Measurements from ENCODE around the gene TIMM10. TPM values are rescaled to one million over a fixed set of nuclear protein-coding genes. Genes with fewer than 3 reads are reported as not detected.

The TIMM10 gene
- total and polyA plus RNA-seq, 8 donors = 21.7 to 41.0 (median 33.6) TPM

DNA sequence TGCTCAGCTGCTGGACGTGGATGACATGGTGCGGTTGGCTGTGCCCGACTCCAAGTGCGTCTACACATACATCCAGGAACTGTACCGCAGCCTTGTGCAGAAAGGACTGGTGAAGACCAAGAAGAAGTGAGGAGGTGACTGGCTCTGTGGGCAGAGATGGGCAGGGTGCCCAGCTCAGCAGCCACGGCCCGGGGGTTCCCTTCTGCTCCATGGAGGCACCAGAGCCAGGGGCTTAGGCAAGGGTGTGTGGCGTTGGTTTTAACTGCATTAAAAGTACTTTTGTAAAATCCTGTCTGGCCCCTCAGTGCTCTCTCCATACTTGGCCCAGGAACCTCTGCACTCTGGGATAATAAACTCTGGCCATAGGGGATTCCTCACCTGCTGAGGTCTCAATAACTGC lies 19.4 kb upstream of the TIMM10 start:
- intact Hi-C loops (cut with DNase I) = no loop called here
- Histone ChIP-seq H3K36me3 (peaks cover 0 to 92% of the 10 kb centered on the region in 2 donors), H3K27ac (no peak overlapping the region)

DNA sequence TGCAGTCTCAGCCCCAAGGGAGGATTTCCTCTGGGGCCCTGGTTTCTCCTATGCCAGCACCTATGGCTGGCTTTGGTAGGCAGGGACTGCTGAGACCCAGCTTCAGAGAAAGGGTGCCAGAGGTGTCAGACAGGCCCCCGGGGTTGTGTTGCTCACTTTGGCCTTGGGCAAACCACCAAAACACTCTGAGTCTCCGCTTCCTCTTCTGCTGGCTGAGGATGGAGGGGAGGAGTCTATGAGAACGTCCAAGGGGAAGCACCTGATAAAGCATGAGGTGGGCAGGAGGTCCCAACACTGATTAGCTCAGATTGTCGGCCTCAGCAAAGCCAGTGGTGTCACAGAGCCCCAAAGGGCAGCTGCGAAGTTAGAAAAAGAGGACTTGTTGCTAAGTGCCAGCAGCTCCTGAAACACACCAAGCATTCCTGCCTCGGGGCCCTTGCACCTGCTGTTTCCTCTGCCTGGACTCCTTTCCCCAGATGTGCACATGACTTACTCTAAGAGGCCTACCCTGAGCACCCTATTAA lies 17.4 kb upstream of the TIMM10 start:
- peak overlapping the region in 1 of 2 donors; percentile 13 for H3K27ac ChIP-seq
- no peaks in the 10 kb centered on the region for H3K9me3 ChIP-seq
- peaks cover 0 to 5% of the 10 kb centered on the region in 2 donors for H3K4me1 ChIP-seq
- peaks cover 0 to 71% of the 10 kb centered on the region in 2 donors for H3K36me3 ChIP-seq
- H3K27me3 ChIP-seq = no peaks in the 10 kb centered on the region
- H3K4me3 ChIP-seq = no peak overlapping the region
- intact Hi-C loops (cut with DNase I) = no loop called here
- peak; percentile 19 for ATAC-seq
- TF ChIP-seq, protein P1, sequence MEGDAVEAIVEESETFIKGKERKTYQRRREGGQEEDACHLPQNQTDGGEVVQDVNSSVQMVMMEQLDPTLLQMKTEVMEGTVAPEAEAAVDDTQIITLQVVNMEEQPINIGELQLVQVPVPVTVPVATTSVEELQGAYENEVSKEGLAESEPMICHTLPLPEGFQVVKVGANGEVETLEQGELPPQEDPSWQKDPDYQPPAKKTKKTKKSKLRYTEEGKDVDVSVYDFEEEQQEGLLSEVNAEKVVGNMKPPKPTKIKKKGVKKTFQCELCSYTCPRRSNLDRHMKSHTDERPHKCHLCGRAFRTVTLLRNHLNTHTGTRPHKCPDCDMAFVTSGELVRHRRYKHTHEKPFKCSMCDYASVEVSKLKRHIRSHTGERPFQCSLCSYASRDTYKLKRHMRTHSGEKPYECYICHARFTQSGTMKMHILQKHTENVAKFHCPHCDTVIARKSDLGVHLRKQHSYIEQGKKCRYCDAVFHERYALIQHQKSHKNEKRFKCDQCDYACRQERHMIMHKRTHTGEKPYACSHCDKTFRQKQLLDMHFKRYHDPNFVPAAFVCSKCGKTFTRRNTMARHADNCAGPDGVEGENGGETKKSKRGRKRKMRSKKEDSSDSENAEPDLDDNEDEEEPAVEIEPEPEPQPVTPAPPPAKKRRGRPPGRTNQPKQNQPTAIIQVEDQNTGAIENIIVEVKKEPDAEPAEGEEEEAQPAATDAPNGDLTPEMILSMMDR (IDR thresholded peaks at IDR 0.05) = no peak
- no peak for DNase-seq

More for the DNA sequence above, 19.4 kb upstream of the TIMM10 start:
- no peak for DNase-seq
- ATAC-seq = no peak
- H3K4me1 ChIP-seq = peaks cover 0 to 5% of the 10 kb centered on the region in 2 donors
- TF ChIP-seq, protein P1 (IDR thresholded peaks at IDR 0.05) = no peak
- no peaks in the 10 kb centered on the region for H3K9me3 ChIP-seq
- H3K27me3 ChIP-seq = no peaks in the 10 kb centered on the region
- H3K4me3 ChIP-seq = no peak overlapping the region

DNA sequence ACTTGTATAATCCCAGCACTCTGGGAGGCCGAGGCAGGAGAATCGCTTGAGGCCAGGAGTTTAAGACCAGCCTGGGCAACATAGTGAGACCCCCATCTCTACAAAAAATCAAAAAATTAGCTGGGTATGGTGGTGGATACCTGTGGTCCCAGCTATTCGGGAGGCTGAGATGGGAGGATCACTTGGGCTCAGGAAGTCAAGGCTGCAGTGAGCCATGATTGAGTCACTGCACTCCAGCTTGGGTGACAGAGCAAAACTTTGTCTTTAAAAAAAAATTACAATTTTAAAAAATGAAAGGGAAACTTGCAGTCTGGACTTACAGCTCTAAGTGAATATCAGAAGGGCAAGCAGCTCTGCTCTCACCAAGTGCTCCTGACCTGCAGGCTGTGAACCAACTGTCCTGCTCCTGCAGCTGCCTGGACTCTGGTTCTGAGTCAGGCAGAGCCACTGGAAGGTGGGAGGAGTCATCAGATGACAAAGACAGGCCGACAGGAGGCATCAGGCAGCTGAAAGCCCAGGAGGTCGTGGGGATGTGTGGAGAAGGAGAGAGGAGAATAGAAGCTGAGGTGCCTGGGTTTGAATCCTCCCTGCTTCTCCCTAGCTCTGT lies 16.4 kb upstream of the TIMM10 start:
- Histone ChIP-seq H3K27ac (no peak overlapping the region), H3K4me3 (no peak overlapping the region), H3K9me3 (no peaks in the 10 kb centered on the region), H3K36me3 (peaks cover 0 to 61% of the 10 kb centered on the region in 2 donors), H3K4me1 (peaks cover 0 to 5% of the 10 kb centered on the region in 2 donors), H3K27me3 (no peaks in the 10 kb centered on the region)
- ATAC-seq (no peak), DNase-seq (no peak)
- TF ChIP-seq, protein P1 (IDR thresholded peaks at IDR 0.05) = no peak
- intact Hi-C loops (cut with DNase I) = no loop called here

DNA sequence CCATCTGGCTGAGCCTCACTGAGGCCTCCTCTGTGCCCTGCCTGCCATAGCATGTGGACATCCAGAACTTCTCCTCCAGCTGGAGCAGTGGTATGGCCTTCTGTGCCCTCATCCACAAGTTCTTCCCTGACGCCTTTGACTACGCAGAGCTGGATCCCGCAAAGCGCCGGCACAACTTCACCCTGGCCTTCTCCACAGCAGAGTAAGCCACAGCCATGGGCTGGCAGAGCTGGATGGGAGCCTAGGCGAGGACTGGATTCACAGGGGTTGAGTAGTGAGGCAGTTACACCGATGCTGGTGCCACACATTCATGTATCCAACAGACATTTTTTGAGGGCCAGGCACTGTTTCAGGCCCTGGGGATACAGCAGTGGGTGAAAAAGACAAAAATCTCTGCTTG lies 15.9 kb upstream of the TIMM10 start:
- Histone ChIP-seq H3K4me3 (no peak overlapping the region), H3K9me3 (no peaks in the 10 kb centered on the region), H3K27me3 (no peaks in the 10 kb centered on the region), H3K4me1 (peaks cover 0 to 5% of the 10 kb centered on the region in 2 donors), H3K36me3 (peaks cover 0 to 56% of the 10 kb centered on the region in 2 donors), H3K27ac (no peak overlapping the region)
- ATAC-seq = no peak
- DNase-seq = no peak
- TF ChIP-seq, protein P1 (IDR thresholded peaks at IDR 0.05) = no peak
- intact Hi-C loops (cut with DNase I) = no loop called here

DNA sequence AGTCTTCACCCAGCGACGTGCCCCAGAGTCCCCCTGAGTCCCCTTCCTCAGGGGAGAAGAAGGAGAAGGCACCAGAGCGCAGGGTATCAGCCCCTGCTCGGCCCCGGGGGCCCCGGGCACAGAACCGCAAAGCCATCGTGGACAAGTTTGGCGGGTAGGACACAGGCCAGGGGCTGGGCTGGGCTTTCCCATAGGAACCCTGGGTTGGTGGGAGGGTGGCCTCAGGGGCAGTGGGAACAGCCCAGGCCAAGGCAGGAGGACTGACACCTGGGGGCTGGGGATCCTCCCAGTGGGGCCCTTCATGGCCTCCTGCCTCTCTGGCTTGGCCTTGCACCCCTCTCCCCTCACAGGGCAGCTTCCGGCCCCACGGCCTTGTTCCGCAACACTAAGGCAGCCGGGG lies 15.3 kb upstream of the TIMM10 start:
- H3K9me3 ChIP-seq = no peaks in the 10 kb centered on the region
- no peaks in the 10 kb centered on the region for H3K27me3 ChIP-seq
- peaks cover 0 to 51% of the 10 kb centered on the region in 2 donors for H3K36me3 ChIP-seq
- TF ChIP-seq, protein P1 (IDR thresholded peaks at IDR 0.05) = no peak
- DNase-seq = no peak
- no peak overlapping the region for H3K4me3 ChIP-seq
- intact Hi-C loops (cut with DNase I) = no loop called here
- no peak overlapping the region for H3K27ac ChIP-seq
- H3K4me1 ChIP-seq = peaks cover 0 to 5% of the 10 kb centered on the region in 2 donors
- ATAC-seq = no peak
